ENCODE results near the gene SPIN1.

Gene SPIN1

GRCh38 chr9:88503845-88504764 is 115.9 kb downstream of the SPIN1 start:
- no peak for DNase-seq (ENCODE audit: insufficient read length, low spot score)
- no peak for TF ChIP-seq CTCF (IDR thresholded peaks at IDR 0.05; ENCODE audit: insufficient read depth, missing control alignments)
- FAIRE-seq, result no peak

GRCh38 chr9:88508326-88508725 is 120.1 kb downstream of the SPIN1 start:
- no peak for FAIRE-seq
- DNase-seq (ENCODE audit: insufficient read length, low spot score), result no peak
- no peak for TF ChIP-seq CTCF (IDR thresholded peaks at IDR 0.05; ENCODE audit: insufficient read depth, missing control alignments)

- no peak for TF ChIP-seq CTCF (IDR thresholded peaks at IDR 0.05; ENCODE audit: insufficient read depth, missing control alignments)
- DNase-seq (ENCODE audit: insufficient read length, low spot score) (no peak), FAIRE-seq (no peak)
Measured at GRCh38 chr9:88511906-88512305, 123.7 kb downstream of the SPIN1 start.

GRCh38 chr9:88514247-88514646 is 126.0 kb downstream of the SPIN1 start:
- FAIRE-seq (no peak), DNase-seq (ENCODE audit: insufficient read length, low spot score) (no peak)
- no peak for TF ChIP-seq CTCF (IDR thresholded peaks at IDR 0.05; ENCODE audit: insufficient read depth, missing control alignments)

- no peak for DNase-seq (ENCODE audit: insufficient read length, low spot score)
- FAIRE-seq, result no peak
- no peak for TF ChIP-seq CTCF (IDR thresholded peaks at IDR 0.05; ENCODE audit: insufficient read depth, missing control alignments)
Measured at GRCh38 chr9:88521308-88521707, 133.1 kb downstream of the SPIN1 start.

- no peak for TF ChIP-seq CTCF (IDR thresholded peaks at IDR 0.05; ENCODE audit: insufficient read depth, missing control alignments)
- no peak for FAIRE-seq
- no peak for DNase-seq (ENCODE audit: insufficient read length, low spot score)
Measured at GRCh38 chr9:88522360-88522759, 134.1 kb downstream of the SPIN1 start.

- FAIRE-seq (no peak), DNase-seq (ENCODE audit: insufficient read length, low spot score) (no peak)
- no peak for TF ChIP-seq CTCF (IDR thresholded peaks at IDR 0.05; ENCODE audit: insufficient read depth, missing control alignments)
Measured at GRCh38 chr9:88523056-88523455, 134.8 kb downstream of the SPIN1 start.

All from D721Med (cell line).